ENCODE measurements around the gene RAB11B.
"Not testable (repeated sequence)": the region's sequence is repeated elsewhere in the genome, so short reads cannot be mapped to it uniquely, and the experiment has no call there.

RAB11B gene

GRCh38 chr19:8396563-8397203, 6.5 kb downstream of the RAB11B start:
- DNase-seq = peak; percentile 79

DNA sequence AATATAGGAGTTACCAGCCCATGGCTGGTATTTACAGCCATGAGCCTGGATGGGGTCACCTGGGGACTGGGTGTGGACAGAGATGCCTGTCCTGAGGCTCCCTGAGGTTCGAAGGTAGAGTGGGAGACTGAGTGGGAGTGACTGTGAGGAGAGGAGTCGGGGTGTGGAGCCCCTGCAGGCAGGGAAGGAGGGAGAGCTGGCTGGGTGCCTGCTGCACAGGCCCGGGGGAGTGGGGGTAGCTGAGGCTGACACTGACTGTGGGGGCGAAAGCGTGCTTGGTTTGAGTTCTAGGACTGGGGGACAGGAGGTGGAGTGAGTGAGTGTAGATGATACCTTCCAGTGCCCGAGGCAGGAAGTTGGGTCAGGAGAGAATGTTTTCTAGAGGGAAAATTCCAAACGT, 7.1 kb downstream of the RAB11B start:
- DNase-seq = no peak

DNA sequence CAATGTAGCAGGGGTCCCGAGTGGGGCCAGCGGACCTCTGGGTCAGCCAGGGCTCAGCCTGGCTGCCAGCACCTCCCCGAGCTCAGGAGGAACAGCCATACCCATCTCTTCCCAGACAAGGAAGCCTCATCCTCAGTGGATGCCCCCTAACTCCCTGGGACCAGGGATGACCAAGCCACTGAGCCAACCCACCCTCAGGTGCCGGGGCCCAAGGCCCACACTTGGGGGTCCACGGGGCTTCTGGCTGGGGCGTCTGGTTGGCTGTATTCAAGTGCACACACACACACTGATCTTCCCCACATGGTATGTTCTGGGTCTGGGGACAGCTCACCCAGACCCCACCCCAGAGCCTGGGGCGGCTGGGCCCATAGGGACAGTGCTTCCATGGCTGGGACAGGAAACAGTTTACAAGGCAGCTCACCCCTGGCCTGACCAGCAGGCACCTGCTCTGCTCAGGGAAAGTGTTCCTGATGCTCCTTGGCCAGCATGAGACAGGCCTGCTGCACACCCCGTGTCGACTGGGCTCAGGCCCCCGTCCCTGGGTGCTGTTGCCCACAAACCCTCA, 7.7 kb downstream of the RAB11B start:
- DNase-seq = no peak

- no peak for DNase-seq
These were observed 8.2 kb downstream of the RAB11B start for GRCh38 chr19:8398311-8398771.

GRCh38 chr19:8399681-8400188, 9.6 kb downstream of the RAB11B start:
- DNase-seq = no peak

GRCh38 chr19:8401981-8402411, 11.8 kb downstream of the RAB11B start:
- DNase-seq = no peak

DNA sequence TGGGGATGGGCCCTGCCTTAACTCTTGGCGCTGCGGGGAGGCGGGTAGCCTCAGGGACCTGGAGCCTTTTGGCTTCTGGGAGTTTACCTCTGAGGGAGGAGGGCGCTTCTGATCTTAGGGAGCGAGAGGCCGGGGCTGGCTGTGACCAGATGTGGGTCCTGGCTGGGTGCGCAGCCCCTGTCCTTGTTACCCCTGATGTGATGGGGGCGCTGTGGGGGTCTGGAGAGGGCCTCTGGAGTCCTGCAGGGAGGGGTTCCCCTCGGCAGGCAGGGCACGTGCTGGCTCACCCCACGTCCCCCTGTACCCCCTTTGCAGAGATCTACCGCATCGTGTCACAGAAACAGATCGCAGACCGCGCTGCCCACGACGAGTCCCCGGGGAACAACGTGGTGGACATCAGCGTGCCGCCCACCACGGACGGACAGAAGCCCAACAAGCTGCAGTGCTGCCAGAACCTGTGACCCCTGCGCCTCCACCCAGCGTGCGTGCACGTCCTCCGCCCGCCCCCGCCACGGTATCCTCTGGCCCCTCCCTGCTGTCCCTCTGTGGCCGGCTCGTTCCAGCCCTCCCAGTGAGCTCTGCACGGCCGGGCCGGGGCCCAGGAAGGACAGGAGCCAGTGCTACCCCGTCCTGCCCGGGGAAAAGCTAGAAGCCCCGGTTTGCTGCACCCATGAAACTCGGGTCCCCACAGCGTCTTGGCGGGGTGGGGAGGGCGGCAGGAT, 13.1 kb downstream of the RAB11B start:
- no peak for DNase-seq

DNA sequence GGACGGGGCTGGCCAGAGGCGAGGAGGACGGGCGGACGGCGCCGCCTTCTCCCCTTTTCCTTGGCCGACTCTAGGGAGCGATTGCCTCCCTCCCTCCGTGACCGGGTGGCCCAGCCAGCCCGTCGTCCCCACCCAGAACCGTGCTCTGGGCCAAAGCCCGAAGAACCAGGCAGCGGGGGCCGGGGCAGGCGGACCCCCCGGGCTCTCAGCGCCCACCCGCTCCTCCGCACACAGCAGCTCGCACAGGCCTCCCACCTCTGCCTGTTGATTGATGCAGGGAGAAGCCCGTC, 13.6 kb downstream of the RAB11B start:
- no peak for DNase-seq

DNA sequence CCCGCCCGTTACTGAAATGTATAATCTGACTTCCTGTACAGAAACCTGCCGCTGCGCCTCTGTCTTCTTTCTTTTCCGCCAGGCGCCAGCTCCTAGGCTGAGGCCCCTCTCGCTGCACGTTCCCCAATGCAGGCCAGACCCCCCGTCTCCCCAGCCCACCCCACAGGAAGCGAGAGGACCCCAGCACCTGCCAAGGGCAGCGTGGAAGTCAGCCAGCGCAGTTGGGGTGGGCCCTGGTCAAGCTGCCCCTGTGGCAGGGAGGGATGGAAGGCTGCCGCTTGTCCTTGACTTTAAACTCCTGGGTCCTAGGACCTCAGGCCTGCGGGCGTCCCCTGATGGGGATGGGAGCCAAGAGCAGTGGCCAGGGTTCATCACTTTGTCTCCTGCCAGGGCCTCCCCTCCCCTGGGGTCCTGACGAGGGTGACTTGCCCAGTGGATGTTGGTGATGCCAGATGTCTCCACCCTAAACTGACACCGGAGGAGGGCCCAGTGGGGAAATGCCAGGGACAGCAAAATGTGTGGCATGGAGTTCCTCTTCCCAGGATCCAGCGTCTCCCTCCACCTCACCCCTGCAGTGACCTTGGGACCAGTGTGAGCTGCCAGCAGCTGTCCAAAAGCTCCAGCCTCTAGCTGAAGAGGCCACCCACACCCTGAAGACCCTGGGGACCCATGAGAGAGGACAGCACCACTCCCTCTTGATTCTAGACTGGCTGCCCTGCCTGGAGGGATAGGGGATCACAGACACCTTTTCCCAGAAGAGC, 14.4 kb downstream of the RAB11B start:
- no peak for DNase-seq

GRCh38 chr19:8410718-8411117, 20.6 kb downstream of the RAB11B start:
- DNase-seq = not testable (repeated sequence)

DNA sequence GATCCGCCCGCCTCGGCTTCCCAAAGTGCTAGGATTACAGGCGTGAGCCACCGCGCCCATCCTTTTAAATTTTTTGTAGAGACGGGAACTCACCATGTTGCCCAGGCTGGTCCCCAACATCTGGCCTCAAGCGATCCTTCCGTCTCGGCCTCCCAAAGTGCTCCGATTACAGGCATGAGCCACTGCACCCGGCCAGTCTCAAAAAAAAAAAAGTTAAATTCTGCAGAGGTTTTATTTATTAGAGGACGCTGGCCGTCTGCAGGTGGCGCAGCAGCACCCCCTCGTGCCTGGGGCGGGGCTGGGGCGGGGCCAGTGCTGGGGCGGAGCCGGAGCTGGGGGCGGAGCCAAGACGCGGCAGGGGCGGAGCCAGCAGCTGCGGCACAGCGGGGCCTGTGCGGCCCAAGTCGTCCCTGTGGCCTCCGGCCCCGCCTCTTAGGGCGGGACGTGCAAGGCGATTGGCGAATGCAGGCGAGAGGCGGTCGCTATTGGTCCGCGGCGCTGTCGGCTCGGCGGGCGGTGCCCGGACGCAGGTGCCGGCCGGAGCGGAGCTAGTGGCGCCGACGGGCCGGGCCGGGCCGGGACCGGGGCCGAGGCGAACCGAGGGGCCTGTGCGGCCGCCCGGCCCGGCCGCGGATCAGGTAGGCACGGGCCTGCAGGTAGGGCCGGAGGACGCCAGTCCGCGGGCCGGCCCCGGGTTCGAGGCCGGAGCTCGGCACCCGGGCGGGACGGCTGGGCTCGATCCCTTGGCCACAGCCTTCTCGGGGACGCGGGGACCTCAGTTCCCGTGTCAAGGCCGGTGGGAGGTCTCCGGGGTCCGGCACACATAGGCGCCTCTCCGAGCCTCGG, 22.8 kb downstream of the RAB11B start, which contains the start of gene MARCHF2:
MARCHF2 (plus strand) TSS at position 523 of the 846 bp plus-strand sequence. CDS start 8,536 bp downstream, outside the sequence.
- peak; percentile 97 for DNase-seq

DNA sequence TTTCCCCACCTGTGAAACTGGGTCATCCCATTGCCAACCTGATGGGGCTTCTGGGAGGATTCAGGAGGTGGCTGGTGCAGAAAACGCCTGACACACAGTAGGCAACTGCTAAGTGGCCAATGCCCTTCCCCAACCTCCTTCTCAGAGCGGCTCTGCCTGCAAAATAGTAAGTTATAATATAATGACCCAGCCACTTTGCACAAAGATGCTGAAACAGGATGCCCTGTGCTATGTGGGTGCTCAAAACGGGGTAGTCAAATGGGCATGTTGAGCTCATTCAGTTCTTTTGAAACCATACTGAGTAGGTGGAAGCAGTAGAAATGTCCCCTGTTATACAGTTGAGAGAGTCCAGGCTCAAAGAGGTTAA, 23.5 kb downstream of the RAB11B start:
- DNase-seq = no peak

DNA sequence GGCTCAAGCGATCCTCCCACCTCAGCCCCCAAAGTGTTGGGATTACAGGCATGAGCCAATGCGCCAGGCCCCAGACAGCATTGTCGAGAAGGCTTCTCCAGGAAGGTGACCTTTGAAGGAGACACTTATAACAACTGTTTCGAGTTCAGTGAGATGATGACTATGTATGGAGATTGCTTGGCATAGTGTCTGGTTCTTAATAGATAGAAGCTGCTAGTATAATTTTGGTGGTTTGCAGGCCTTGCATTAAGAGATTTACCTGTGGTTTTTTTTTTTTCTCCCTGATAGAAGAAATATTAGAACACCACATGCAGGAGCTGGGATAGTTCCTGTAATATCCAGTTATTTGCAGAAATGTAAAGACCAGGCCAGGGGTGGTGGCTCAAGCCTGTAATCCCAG, 26.6 kb downstream of the RAB11B start:
- DNase-seq = no peak

GRCh38 chr19:8421484-8422461, 31.6 kb downstream of the RAB11B start:
- DNase-seq = no peak

DNA sequence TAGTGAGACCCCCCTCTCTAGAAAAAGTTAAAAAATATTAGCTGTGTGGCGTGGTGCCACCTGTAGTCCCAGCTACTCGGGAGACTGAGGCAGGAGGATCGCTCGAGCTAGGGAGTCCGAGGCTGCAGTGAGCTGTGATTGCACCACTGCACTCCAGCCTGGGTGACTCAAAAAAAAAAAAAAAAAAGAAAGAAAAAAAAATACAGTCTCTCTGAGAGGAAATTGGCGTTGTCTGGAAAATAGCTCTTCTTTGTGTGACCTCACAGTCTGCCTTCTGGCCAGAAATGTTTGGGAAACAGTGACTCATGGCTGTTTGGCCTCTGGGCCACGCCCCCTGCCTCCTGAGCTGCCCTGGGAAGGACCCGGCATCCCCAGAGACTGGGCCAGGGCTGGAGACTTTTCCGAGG, 33.7 kb downstream of the RAB11B start:
- DNase-seq = peak; percentile 70

DNA sequence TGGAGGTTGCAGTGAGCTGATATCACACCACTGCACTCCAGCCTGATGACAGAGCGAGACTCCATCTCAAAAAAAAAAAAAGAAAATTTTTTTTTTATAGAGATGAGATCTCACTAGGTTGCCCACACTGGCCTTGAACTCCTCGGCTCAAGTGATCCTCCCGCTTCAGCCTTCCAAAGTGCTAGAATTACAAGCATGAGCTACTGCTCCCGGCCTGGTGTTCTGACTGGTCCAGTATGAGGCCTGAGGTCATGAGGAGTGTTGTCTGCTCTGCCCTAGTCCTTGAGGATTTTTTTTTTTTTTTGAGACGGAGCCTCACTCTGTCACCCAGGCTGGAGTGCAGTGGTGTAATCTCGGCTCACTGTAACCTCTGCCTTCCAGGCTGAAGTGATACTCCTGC, 35.2 kb downstream of the RAB11B start:
- not testable (repeated sequence) for DNase-seq

DNA sequence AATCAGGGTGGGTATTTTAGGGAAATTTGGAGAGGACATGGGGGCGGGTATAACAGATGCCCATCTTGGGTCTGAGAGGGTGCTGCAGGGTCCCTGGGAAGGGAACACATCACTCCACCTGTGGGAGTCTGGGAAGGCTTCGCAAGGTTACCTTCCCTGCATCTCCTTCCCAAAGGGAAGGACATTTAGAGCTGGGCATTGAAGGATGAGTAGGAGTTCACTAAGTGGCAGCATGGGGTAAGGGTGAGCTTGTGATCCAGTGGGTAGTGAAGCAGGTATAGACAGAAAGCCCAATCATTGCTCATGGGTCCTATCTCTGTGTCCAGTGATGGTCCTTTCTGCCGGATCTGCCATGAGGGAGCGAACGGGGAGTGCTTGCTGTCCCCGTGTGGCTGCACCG, 36.1 kb downstream of the RAB11B start:
- DNase-seq = no peak

GRCh38 chr19:8429044-8429443, 38.9 kb downstream of the RAB11B start:
- DNase-seq = no peak

DNA sequence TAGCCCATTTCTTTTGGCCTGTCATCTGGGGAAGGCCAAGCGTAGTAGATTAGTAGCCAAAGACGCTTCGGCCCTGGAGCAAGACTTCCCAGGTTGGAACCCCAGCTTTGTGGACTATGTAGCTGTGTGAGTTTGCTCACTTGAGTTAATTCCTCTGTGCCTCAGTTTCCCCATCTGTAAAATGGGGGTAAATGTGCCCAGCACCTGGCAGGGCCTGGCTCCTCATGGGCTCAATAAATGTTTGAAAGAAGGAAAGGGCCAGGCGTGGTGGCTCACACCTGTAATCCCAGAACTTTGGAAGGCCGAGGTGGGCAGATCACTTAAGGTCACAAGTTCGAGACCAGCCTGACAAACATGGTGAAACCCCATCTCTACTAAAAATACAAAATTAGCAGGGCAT, 39.7 kb downstream of the RAB11B start:
- DNase-seq = no peak

DNA sequence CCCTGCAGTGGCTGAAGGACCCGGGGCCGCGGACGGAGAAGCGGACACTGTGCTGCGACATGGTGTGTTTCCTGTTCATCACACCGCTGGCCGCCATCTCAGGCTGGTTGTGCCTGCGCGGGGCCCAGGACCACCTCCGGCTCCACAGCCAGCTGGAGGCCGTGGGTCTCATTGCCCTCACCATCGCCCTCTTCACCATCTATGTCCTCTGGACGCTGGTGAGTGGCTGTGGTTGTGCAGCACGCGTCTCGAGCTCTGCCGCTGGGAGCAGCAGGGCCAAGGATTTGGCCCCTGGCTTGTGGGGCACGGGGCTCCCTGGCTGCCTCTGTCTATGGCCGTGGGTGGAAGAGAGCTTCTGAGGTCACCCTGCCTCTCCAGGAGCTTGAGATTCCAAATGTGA, 40.5 kb downstream of the RAB11B start:
- no peak for DNase-seq

- no peak for DNase-seq
These were observed 48.1 kb downstream of the RAB11B start for GRCh38 chr19:8438236-8438635.

Data from CD4-positive, alpha-beta T cell treated with Interleukin-15 for 1 hour (primary cell).